Ishikawa (cell line): Measurements from ENCODE around the gene QPCT.

Experiments
- CEBPB ChIP-seq: IDR thresholded peaks from 2 replicates; pipeline ENCODE4 v1.6.1; 2012
- CREB1 ChIP-seq: IDR thresholded peaks from 2 replicates; pipeline ENCODE4 v1.6.1; 2012; ENCODE audit warnings: low read depth
- EGR1 ChIP-seq: IDR thresholded peaks from 2 replicates; pipeline ENCODE4 v1.6.1; 2012
- EP300 ChIP-seq: IDR thresholded peaks from 2 replicates; pipeline ENCODE4 v1.6.1; 2012; ENCODE audit warnings: borderline replicate concordance
- FOXM1 ChIP-seq: IDR thresholded peaks from 2 replicates; pipeline ENCODE4 v1.6.1; 2012; ENCODE audit warnings: low read depth, borderline replicate concordance
- MAX ChIP-seq: IDR thresholded peaks from 2 replicates; pipeline ENCODE4 v1.6.1; 2012
- NFIC ChIP-seq: IDR thresholded peaks from 2 replicates; pipeline ENCODE4 v1.6.1; 2012
- RAD21 ChIP-seq: IDR thresholded peaks from 2 replicates; pipeline ENCODE4 v1.6.1; 2012; ENCODE audit warnings: low read depth
- REST ChIP-seq: IDR thresholded peaks from 2 replicates; pipeline ENCODE4 v1.6.1; 2012; ENCODE audit warnings: low read depth, mild to moderate bottlenecking
- TAF1 ChIP-seq: IDR thresholded peaks from 2 replicates; pipeline ENCODE4 v1.6.1; 2012; ENCODE audit warnings: low read depth, mild to moderate bottlenecking
- TCF12 ChIP-seq: IDR thresholded peaks from 2 replicates; pipeline ENCODE4 v1.6.1; 2012; ENCODE audit warnings: low read depth
- TEAD4 ChIP-seq: IDR thresholded peaks from 2 replicates; pipeline ENCODE4 v1.6.1; 2012
- USF1 ChIP-seq: IDR thresholded peaks from 2 replicates; pipeline ENCODE4 v1.6.1; 2012
- YY1 ChIP-seq: IDR thresholded peaks from 2 replicates; pipeline ENCODE4 v1.6.1; 2012; ENCODE audit warnings: low read depth
- ZBTB7A ChIP-seq: IDR thresholded peaks from 2 replicates; pipeline ENCODE4 v1.6.1; 2012; ENCODE audit warnings: low read depth

Gene QPCT

GRCh38 chr2:37400041-37400440 is 55.6 kb downstream of the QPCT start:
- TF ChIP-seq TEAD4 = no peak
- TF ChIP-seq MAX = no peak
- no peak for TF ChIP-seq EP300

- TF ChIP-seq FOXM1 = no peak
- TF ChIP-seq CEBPB = no peak
- TF ChIP-seq ZBTB7A = no peak
- no peak for TF ChIP-seq CREB1
- TF ChIP-seq TCF12 = no peak
- TF ChIP-seq EGR1 = no peak
Measured at GRCh38 chr2:37402636-37403035, 58.2 kb downstream of the QPCT start.

- no peak for TF ChIP-seq CEBPB
- no peak for TF ChIP-seq FOXM1
- TF ChIP-seq TEAD4 = no peak
- TF ChIP-seq TCF12 = no peak
- no peak for TF ChIP-seq CREB1
- TF ChIP-seq YY1 = no peak
- no peak for TF ChIP-seq MAX
- TF ChIP-seq NFIC = no peak
- TF ChIP-seq TAF1 = no peak
Measured at GRCh38 chr2:37405781-37406180, 61.4 kb downstream of the QPCT start.

GRCh38 chr2:37412231-37412630 is 67.8 kb downstream of the QPCT start:
- no peak for TF ChIP-seq MAX
- no peak for TF ChIP-seq EGR1
- TF ChIP-seq REST = no peak
- TF ChIP-seq USF1 = no peak
- TF ChIP-seq CEBPB = no peak
- no peak for TF ChIP-seq YY1
- no peak for TF ChIP-seq FOXM1
- TF ChIP-seq NFIC = no peak
- no peak for TF ChIP-seq TAF1
- TF ChIP-seq TCF12 = no peak
- no peak for TF ChIP-seq ZBTB7A

GRCh38 chr2:37414470-37414949 is 70.1 kb downstream of the QPCT start:
- TF ChIP-seq RAD21 = peak; percentile 92
- TF ChIP-seq MAX = no peak

GRCh38 chr2:37415128-37415820 is 70.8 kb downstream of the QPCT start:
- peak; percentile 33; the same call in 1 of the 2 replicates for TF ChIP-seq RAD21
- TF ChIP-seq TEAD4 = no peak

- no peak for TF ChIP-seq USF1
- TF ChIP-seq TEAD4 = no peak
- TF ChIP-seq MAX = no peak
- no peak for TF ChIP-seq EP300
- no peak for TF ChIP-seq REST
- TF ChIP-seq YY1 = no peak
- TF ChIP-seq FOXM1 = no peak
Measured at GRCh38 chr2:37417321-37417720, 72.9 kb downstream of the QPCT start.
